ENCODE measurements around the gene KLF3. TPM values are rescaled to one million over a fixed set of nuclear protein-coding genes. Genes with fewer than 3 reads are reported as not detected.
A peak's percentile ranks its signal among the peaks of the same experiment; 100 is the strongest.

Gene KLF3
- total and polyA plus RNA-seq, 4 donors: 14.7 to 53.6 (median 39.2) TPM

- no peak overlapping the region for H3K4me3 ChIP-seq
- 79 to 83% methylated on average over 4 of the region's 4 CpGs for WGBS, 2 donors
- H3K27ac ChIP-seq (ENCODE audit: low read depth in 1 of 2, low read length in 1 of 2): no peak overlapping the region
- TF ChIP-seq CTCF (IDR thresholded peaks at IDR 0.05; ENCODE audit: control extremely low read depth, extremely low read depth): no peak
- H3K9me3 ChIP-seq (ENCODE audit: control insufficient read depth in 4 of 4, insufficient read depth in 3 of 4, low read length in 3 of 4): no peaks in the 10 kb centered on the region
- no peak overlapping the region for H3K9ac ChIP-seq (ENCODE audit: insufficient read depth in 1 of 2, low read length in 2 of 2)
- ATAC-seq (ENCODE audit: insufficient read depth, low FRiP score) (no peak), DNase-seq (no peak)
- H3K36me3 ChIP-seq (ENCODE audit: control insufficient read depth in 4 of 4, insufficient read depth in 4 of 4, low read length in 4 of 4): no peaks in the 10 kb centered on the region
- H3K4me1 ChIP-seq (ENCODE audit: control insufficient read depth in 5 of 5, insufficient read depth in 5 of 5, low read length in 5 of 5): peaks cover 0 to 4% (median 0%) of the 10 kb centered on the region in 5 donors
- H3K27me3 ChIP-seq (ENCODE audit: control insufficient read depth in 3 of 3, insufficient read depth in 3 of 3, low read length in 2 of 3): no peaks in the 10 kb centered on the region
Measured at GRCh38 chr4:38715050-38715449, 51.1 kb downstream of the KLF3 start.

- Histone ChIP-seq H3K27ac (ENCODE audit: low read depth in 1 of 2, low read length in 1 of 2) (no peak overlapping the region), H3K4me3 (no peak overlapping the region)
- 90 to 95% methylated on average over 3 of the region's 3 CpGs for WGBS, 2 donors
Measured at GRCh38 chr4:38716256-38716655, 52.3 kb downstream of the KLF3 start.

GRCh38 chr4:38717604-38718003 lies 53.6 kb downstream of the KLF3 start:
- WGBS, 2 donors: 71 to 82% methylated on average over 5 of the region's 5 CpGs

More at GRCh38 chr4:38716256-38716655, 52.3 kb downstream of the KLF3 start:
- no peak for TF ChIP-seq CTCF (IDR thresholded peaks at IDR 0.05; ENCODE audit: control extremely low read depth, extremely low read depth)
- Histone ChIP-seq H3K36me3 (ENCODE audit: control insufficient read depth in 4 of 4, insufficient read depth in 4 of 4, low read length in 4 of 4) (no peaks in the 10 kb centered on the region), H3K9ac (ENCODE audit: insufficient read depth in 1 of 2, low read length in 2 of 2) (no peak overlapping the region), H3K4me1 (ENCODE audit: control insufficient read depth in 5 of 5, insufficient read depth in 5 of 5, low read length in 5 of 5) (peaks cover 0 to 4% (median 0%) of the 10 kb centered on the region in 5 donors), H3K27me3 (ENCODE audit: control insufficient read depth in 3 of 3, insufficient read depth in 3 of 3, low read length in 2 of 3) (no peaks in the 10 kb centered on the region), H3K9me3 (ENCODE audit: control insufficient read depth in 4 of 4, insufficient read depth in 3 of 4, low read length in 3 of 4) (no peaks in the 10 kb centered on the region)
- DNase-seq: peak in 1 of 3 donors; percentile 27
- ATAC-seq (ENCODE audit: insufficient read depth, low FRiP score): no peak

More at GRCh38 chr4:38717604-38718003, 53.6 kb downstream of the KLF3 start:
- no peak overlapping the region for H3K4me3 ChIP-seq
- no peak for ATAC-seq (ENCODE audit: insufficient read depth, low FRiP score)
- TF ChIP-seq CTCF (IDR thresholded peaks at IDR 0.05; ENCODE audit: control extremely low read depth, extremely low read depth): no peak
- no peaks in the 10 kb centered on the region for H3K9me3 ChIP-seq (ENCODE audit: control insufficient read depth in 4 of 4, insufficient read depth in 3 of 4, low read length in 3 of 4)
- DNase-seq: no peak
- H3K27me3 ChIP-seq (ENCODE audit: control insufficient read depth in 3 of 3, insufficient read depth in 3 of 3, low read length in 2 of 3): no peaks in the 10 kb centered on the region
- H3K9ac ChIP-seq (ENCODE audit: insufficient read depth in 1 of 2, low read length in 2 of 2): no peak overlapping the region
- no peaks in the 10 kb centered on the region for H3K36me3 ChIP-seq (ENCODE audit: control insufficient read depth in 4 of 4, insufficient read depth in 4 of 4, low read length in 4 of 4)
- no peak overlapping the region for H3K27ac ChIP-seq (ENCODE audit: low read depth in 1 of 2, low read length in 1 of 2)
- H3K4me1 ChIP-seq (ENCODE audit: control insufficient read depth in 5 of 5, insufficient read depth in 5 of 5, low read length in 5 of 5): peaks cover 0 to 4% (median 0%) of the 10 kb centered on the region in 5 donors

All from lung (tissue), 12 donors.